GM12865 (cell line): ENCODE results near the gene LUZP2.

ENCODE experiments used
- DNase-seq: peaks from one replicate; pipeline ENCODE4 v3.0.0; 2010; ENCODE audit warnings: low read depth
- H3K4me3 ChIP-seq: 2 replicates; pipeline ENCODE4 v1.5.1; 2011; ENCODE audit warnings: mild to moderate bottlenecking, low read depth, low read length, control low read depth
- TF ChIP-seq, protein P1 (sequence below): IDR thresholded peaks from 2 replicates; pipeline ENCODE4 v1.5.1; 2011; ENCODE audit warnings: low read length, control low read depth, low read depth, inconsistent platforms; ENCODE audit not compliant: insufficient read depth; ENCODE audit errors: missing control alignments

LUZP2 gene

DNA sequence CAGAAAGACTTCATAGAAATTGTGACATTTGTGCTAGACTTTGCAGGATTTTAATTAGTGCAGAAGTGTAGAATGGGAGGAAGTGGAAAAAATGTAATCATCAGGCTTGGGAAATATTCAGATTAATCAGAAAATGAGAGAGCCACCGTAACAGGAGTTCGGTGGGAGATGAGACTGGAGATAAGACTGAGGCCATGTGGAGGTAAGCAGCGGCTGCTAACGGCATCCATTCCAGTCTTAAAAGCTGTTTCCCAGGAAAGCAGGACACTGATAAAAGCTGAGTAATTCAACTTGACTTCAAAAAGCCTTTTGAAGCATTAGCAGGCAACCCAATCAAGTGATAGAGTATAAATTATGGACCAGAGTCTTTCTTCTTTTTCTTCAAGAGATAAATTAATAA is 369.9 kb downstream of the LUZP2 start:
- no peak for DNase-seq
- no peak overlapping the region for H3K4me3 ChIP-seq
- TF ChIP-seq, protein P1, sequence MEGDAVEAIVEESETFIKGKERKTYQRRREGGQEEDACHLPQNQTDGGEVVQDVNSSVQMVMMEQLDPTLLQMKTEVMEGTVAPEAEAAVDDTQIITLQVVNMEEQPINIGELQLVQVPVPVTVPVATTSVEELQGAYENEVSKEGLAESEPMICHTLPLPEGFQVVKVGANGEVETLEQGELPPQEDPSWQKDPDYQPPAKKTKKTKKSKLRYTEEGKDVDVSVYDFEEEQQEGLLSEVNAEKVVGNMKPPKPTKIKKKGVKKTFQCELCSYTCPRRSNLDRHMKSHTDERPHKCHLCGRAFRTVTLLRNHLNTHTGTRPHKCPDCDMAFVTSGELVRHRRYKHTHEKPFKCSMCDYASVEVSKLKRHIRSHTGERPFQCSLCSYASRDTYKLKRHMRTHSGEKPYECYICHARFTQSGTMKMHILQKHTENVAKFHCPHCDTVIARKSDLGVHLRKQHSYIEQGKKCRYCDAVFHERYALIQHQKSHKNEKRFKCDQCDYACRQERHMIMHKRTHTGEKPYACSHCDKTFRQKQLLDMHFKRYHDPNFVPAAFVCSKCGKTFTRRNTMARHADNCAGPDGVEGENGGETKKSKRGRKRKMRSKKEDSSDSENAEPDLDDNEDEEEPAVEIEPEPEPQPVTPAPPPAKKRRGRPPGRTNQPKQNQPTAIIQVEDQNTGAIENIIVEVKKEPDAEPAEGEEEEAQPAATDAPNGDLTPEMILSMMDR, result no peak

DNA sequence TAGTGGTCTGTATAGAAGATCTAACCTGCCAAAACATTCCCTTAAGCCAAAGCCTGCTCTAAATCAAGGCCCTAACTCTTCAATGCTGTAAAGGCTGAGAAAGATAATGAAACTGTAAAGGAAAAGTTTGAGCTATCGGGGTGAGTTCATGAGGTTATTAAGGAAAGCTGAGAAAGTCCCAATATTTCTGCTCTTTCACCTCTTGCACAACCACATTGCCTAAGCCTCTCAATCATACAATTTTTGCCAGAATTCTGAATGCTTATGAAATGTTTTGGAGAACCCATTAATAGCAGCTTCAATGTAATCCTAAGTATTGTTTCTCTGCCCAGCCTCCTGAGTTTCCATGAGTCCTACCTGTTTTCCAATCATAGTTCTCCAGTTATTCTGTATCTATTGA is 373.2 kb downstream of the LUZP2 start:
- TF ChIP-seq, protein P1, result no peak
- no peak overlapping the region for H3K4me3 ChIP-seq
- DNase-seq, result no peak

DNA sequence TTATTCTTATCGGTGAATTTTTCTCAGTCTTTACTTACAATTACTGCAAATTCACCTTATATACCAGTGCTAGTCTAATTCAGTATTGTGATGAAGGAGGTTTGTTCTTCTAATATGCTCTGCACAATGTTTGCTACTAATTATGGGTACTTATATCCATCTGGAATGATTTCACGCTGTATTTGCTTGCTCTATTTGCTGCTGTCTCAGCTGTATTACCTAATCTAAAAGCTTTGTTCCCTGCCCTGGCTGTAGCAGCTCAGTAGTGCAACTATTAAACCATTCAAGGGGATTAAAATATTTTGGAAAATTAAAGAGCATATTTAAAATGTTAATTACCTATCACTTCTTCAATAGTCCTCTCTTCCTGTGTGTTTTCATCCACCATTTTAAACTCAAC is 375.3 kb downstream of the LUZP2 start:
- no peak for DNase-seq

DNA sequence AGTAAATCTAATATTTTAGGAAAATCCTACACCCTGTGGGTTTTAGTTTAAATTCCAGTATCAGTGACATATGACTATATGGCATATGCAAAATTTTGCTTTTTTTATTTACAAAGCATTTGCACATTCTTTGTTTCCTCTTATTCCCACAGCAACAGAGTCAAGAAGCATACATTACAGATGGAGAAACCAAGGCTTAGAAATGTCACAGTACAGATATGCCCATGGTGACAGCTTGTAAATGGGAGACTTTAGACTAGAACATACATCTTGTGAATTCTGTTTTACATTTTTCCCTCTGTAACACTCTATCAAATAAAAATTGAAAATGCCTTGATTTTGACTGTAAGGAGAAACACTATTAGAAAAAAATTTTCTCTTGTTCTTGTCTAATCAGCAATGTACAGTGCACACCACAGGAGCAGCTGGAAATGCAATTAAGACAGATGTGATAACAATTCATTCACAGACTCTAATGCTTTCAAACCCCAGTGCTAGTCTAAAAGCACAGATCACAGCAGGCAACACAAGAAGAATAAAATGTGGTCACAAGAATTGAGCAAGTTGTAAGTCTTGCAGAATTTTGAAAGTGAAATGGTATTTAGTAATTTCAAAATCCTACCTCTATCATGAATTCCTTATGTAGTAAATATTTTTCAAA is 375.9 kb downstream of the LUZP2 start:
- H3K4me3 ChIP-seq, result no peak overlapping the region
- TF ChIP-seq, protein P1, result no peak
- no peak for DNase-seq

More for the DNA sequence above, 375.3 kb downstream of the LUZP2 start:
- no peak overlapping the region for H3K4me3 ChIP-seq
- TF ChIP-seq, protein P1, result no peak

DNA sequence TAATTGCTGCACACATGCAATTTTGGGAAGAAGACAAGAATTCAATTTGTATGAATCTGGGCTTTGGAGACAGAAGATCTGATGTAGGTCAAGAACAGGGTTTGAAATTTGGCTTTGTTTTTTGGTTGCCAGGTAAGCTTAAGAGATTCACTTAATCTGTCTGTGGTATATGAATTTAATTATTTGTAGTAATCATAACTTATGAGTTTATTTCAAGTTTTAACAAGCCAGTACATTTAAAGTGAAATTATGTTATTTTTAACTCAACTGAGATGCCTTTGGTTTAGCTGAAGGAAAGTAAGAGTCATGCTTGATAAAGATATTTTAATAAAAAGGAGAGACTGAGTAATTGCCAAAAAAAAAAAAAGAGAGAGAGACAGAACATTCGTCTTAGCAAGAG is 384.1 kb downstream of the LUZP2 start:
- no peak overlapping the region for H3K4me3 ChIP-seq
- no peak for DNase-seq
- TF ChIP-seq, protein P1, result no peak

DNA sequence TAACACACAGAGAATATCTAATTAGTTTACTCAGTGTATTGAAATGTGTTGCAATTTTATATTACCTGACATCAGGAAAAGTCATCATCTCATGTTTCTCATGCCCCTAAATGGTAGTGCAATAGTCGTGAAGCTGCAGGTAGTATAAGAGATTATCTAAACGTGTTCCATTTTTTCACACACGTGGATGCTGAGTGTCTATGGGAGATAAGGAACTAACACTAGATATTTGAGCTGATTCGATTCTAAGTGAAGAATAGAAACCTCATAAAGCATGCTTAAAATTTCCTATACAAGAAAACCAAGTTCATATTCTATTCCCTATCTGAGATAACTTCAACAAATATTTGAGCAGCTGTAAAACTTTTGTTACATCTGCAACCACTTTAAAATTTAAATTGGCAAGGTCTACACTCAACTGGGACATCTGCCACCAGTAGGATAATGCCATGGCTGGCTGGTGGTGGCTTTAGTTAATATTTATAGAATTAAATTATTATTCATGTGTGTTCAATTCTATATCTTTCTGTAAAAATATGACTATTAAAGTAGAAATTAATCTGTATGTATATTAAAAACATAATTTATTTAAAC is 388.8 kb downstream of the LUZP2 start:
- no peak for DNase-seq
- H3K4me3 ChIP-seq, result no peak overlapping the region
- TF ChIP-seq, protein P1, result no peak

DNA sequence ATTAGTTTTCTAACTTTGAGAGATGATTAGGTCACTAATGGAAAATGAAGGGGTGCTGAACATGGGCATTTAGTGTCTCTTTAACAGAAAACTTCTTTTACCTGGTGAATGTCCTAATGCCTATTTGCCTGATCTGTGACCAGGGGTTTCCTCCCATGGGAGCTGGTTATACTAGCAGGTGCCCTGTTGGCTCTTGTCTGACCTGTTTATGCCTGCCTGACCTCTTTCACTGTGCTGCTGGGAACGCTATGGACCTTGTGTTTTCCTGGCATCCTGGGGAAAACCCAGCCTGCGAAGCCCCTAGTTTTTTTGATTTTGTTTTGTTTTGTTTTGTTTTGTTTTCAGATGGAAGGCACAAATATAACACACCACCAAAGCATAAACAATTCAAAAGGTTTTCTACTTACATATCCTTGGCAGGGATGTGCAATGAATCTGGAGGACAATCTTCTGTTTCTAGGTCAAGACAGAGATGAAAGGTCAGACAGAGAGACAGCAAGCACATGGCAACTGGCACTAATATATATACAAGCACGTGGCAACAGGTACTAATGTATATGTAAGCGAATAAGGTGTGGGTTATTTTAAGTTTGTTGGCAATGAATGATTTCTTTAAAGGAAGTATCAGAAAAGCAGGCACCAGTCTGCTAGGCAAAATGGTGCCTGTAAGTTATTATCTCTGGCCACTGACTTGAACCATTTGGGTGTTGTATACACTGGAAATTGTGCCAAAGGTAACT is 390.2 kb downstream of the LUZP2 start:
- no peak overlapping the region for H3K4me3 ChIP-seq
- DNase-seq, result no peak
- TF ChIP-seq, protein P1, result no peak
